Measurements from ENCODE around the gene RBM22. TPM values are rescaled to one million over a fixed set of nuclear protein-coding genes. Genes with fewer than 3 reads are reported as not detected.

Gene RBM22
- total RNA-seq, 1 donor from 2014 or later, result 43.6 TPM

GRCh38 chr5:150660108-150660831 lies 40.6 kb downstream of the RBM22 start:
- Mint-ChIP-seq H3K27ac (ENCODE audit: unreplicated experiment) (peak overlapping the region; percentile 33), H3K4me1 (ENCODE audit: unreplicated experiment) (peaks cover 23% of the 10 kb centered on the region), H3K9me3 (ENCODE audit: unreplicated experiment) (no peaks in the 10 kb centered on the region), H3K27me3 (ENCODE audit: unreplicated experiment) (peaks cover 14% of the 10 kb centered on the region), H3K36me3 (ENCODE audit: unreplicated experiment) (no peaks in the 10 kb centered on the region), H3K4me3 (ENCODE audit: unreplicated experiment) (no peak overlapping the region)
- DNase-seq (ENCODE audit: extremely low spot score, unreplicated experiment), result no peak
- no peak for TF ChIP-seq CTCF (IDR thresholded peaks at IDR 0.05)

GRCh38 chr5:150659360-150660107 lies 41.3 kb downstream of the RBM22 start:
- H3K27me3 Mint-ChIP-seq (ENCODE audit: unreplicated experiment), result peaks cover 14% of the 10 kb centered on the region
- no peak overlapping the region for H3K27ac Mint-ChIP-seq (ENCODE audit: unreplicated experiment)
- H3K9me3 Mint-ChIP-seq (ENCODE audit: unreplicated experiment), result no peaks in the 10 kb centered on the region
- TF ChIP-seq CTCF (IDR thresholded peaks at IDR 0.05), result no peak
- H3K4me1 Mint-ChIP-seq (ENCODE audit: unreplicated experiment), result peaks cover 16% of the 10 kb centered on the region
- no peak overlapping the region for H3K4me3 Mint-ChIP-seq (ENCODE audit: unreplicated experiment)
- H3K36me3 Mint-ChIP-seq (ENCODE audit: unreplicated experiment), result no peaks in the 10 kb centered on the region
- DNase-seq (ENCODE audit: extremely low spot score, unreplicated experiment), result no peak

GRCh38 chr5:150658699-150659265 lies 42.1 kb downstream of the RBM22 start:
- Mint-ChIP-seq H3K27me3 (ENCODE audit: unreplicated experiment) (peaks cover 10% of the 10 kb centered on the region), H3K36me3 (ENCODE audit: unreplicated experiment) (no peaks in the 10 kb centered on the region), H3K4me3 (ENCODE audit: unreplicated experiment) (no peak overlapping the region), H3K27ac (ENCODE audit: unreplicated experiment) (no peak overlapping the region), H3K4me1 (ENCODE audit: unreplicated experiment) (peaks cover 18% of the 10 kb centered on the region), H3K9me3 (ENCODE audit: unreplicated experiment) (no peaks in the 10 kb centered on the region)
- TF ChIP-seq CTCF (IDR thresholded peaks at IDR 0.05), result no peak
- no peak for DNase-seq (ENCODE audit: extremely low spot score, unreplicated experiment)

- DNase-seq (ENCODE audit: extremely low spot score, unreplicated experiment), result no peak
- no peak for TF ChIP-seq CTCF (IDR thresholded peaks at IDR 0.05)
- no peak overlapping the region for H3K27ac Mint-ChIP-seq (ENCODE audit: unreplicated experiment)
- peaks cover 10% of the 10 kb centered on the region for H3K27me3 Mint-ChIP-seq (ENCODE audit: unreplicated experiment)
- H3K9me3 Mint-ChIP-seq (ENCODE audit: unreplicated experiment), result no peaks in the 10 kb centered on the region
- H3K4me3 Mint-ChIP-seq (ENCODE audit: unreplicated experiment), result no peak overlapping the region
- peaks cover 24% of the 10 kb centered on the region for H3K4me1 Mint-ChIP-seq (ENCODE audit: unreplicated experiment)
- H3K36me3 Mint-ChIP-seq (ENCODE audit: unreplicated experiment), result no peaks in the 10 kb centered on the region
Measured at GRCh38 chr5:150658121-150658520, 42.7 kb downstream of the RBM22 start.

Measured in osteocyte (in vitro differentiated cells).